NB4 (cell line): Measurements from ENCODE around the gene CNTN5.

ENCODE experiments used
- DNase-seq: peaks from one replicate; pipeline ENCODE4 v3.0.0; 2010; ENCODE audit warnings: low read depth
- H3K4me3 ChIP-seq: one replicate; pipeline ENCODE4 v1.5.1; 2011; ENCODE audit warnings: mild to moderate bottlenecking, low read depth, low read length, moderate library complexity
- MYC ChIP-seq: IDR thresholded peaks from 2 replicates; pipeline ENCODE4 v1.6.1; 2011; ENCODE audit warnings: low read depth, low read length
- POLR2A ChIP-seq: IDR thresholded peaks from 2 replicates; pipeline ENCODE4 v1.6.1; 2011; ENCODE audit warnings: mild to moderate bottlenecking; ENCODE audit not compliant: insufficient read length; ENCODE audit errors: extremely low read depth
- TF ChIP-seq, protein P1 (sequence below): IDR thresholded peaks from one replicate; pipeline ENCODE4 v1.5.1; 2012; ENCODE audit warnings: low read depth, low read length
- TF ChIP-seq, protein P2 (sequence below): IDR thresholded peaks from 2 replicates; pipeline ENCODE4 v1.6.1; 2011; ENCODE audit warnings: low read depth, low read length

Gene CNTN5

DNA sequence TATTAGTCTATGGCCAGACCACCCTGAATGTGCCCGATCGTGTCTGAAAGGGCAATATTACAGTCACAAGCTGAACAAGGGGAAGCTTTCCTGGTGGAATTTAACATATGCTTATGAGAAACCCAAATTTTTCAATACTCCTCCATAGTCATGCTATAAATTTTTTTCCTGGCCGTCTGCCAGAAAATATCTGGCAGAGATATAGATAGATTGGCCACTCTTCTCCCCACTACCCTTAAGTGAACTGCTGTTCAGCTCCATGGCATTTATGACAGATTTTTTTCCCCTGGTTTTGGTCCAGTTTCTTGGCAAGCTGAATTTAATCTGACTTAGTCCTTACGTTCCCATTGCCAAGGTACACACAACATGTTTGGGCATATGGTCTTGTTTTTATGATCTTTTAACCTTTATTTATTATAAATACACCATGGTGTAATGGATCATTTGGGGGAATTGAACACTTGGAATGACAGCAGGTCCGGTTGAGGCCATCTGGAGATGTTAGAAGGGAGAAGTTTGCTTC, 328.5 kb downstream of the CNTN5 start:
- no peak overlapping the region for H3K4me3 ChIP-seq
- DNase-seq, result no peak
- TF ChIP-seq POLR2A, result no peak

DNA sequence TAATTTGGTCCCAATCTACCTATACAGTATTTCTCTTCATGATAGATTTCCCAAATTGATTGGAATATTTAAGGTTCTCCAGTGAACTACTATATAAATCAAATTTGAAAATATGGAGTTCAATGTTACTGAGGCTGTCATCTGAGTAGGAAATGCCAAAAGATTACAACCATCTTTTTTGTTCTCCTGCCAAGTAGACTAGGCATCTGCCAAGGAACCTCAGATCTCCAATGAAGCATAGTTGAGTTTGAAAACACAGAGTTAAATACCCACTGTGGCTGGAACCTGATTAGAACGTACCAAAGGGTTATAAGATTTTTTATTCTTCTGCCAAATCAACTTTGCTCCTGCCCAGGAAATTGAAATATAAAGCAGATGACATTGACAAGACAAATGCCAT, 330.9 kb downstream of the CNTN5 start:
- TF ChIP-seq, protein P1, sequence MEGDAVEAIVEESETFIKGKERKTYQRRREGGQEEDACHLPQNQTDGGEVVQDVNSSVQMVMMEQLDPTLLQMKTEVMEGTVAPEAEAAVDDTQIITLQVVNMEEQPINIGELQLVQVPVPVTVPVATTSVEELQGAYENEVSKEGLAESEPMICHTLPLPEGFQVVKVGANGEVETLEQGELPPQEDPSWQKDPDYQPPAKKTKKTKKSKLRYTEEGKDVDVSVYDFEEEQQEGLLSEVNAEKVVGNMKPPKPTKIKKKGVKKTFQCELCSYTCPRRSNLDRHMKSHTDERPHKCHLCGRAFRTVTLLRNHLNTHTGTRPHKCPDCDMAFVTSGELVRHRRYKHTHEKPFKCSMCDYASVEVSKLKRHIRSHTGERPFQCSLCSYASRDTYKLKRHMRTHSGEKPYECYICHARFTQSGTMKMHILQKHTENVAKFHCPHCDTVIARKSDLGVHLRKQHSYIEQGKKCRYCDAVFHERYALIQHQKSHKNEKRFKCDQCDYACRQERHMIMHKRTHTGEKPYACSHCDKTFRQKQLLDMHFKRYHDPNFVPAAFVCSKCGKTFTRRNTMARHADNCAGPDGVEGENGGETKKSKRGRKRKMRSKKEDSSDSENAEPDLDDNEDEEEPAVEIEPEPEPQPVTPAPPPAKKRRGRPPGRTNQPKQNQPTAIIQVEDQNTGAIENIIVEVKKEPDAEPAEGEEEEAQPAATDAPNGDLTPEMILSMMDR, result no peak
- TF ChIP-seq MYC (no peak), POLR2A (no peak)
- TF ChIP-seq, protein P2, sequence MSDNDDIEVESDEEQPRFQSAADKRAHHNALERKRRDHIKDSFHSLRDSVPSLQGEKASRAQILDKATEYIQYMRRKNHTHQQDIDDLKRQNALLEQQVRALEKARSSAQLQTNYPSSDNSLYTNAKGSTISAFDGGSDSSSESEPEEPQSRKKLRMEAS, result no peak
- no peak overlapping the region for H3K4me3 ChIP-seq
- no peak for DNase-seq

DNA sequence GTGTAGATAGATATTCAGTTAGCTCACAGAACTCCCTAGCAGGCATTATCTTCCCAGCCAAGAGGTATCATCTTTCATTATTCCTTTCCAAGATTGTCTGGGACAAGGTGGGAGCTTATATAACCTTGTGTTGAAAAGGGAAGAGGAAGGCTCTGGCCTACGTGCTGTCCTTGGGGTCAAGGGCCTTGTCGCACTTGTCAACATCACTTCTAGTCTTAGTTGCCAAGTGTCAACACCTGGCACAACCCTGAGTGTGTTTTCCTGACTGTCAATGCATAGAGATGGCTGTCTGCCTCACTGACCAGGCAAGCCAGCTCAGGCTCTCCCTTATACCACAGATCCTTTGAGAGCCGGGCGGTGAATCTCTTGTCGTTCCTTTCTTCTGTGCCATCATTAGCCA, 331.9 kb downstream of the CNTN5 start:
- H3K4me3 ChIP-seq, result no peak overlapping the region
- no peak for TF ChIP-seq POLR2A
- TF ChIP-seq, protein P1, result no peak
- TF ChIP-seq, protein P2, result no peak
- no peak for TF ChIP-seq MYC
- DNase-seq, result no peak

DNA sequence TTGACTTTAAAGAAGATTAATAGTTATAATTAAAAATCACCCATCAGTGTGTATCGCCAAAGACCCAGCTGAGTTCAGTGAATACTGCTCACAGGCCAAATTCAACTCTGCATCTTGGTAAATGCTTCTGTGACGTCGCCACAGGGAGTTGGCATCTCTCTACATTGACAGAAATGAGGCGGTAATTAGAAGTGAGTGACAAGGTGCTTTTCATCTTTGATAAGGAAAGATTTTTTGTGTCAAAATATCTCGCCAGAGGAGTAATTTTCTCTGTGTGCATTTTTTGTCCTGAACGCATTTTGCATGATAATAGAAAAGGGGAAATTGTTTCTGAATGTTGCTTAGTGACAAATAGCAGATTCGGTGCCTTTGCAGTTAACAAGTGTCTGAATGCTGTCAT, 345.8 kb downstream of the CNTN5 start:
- DNase-seq, result no peak

DNA sequence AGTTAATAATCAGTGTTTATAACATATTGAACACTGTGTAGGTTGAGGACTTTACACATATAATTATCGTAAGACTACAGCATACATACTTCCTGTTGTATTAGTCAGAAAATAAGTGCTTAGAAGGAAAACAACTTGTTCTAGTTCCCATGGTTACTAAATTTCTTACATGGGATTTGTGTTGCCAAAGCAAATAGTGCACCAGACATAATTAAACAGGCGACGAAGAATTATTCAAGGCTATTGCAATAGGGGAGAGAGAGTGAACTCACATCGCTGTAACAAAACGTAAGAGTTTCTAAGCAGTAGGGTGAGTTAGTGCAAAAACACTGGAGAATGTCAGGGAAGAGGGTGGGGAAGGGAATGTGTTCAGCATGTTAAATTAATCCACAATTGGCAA, 347.8 kb downstream of the CNTN5 start:
- TF ChIP-seq, protein P2, result no peak

More for the DNA sequence above, 345.8 kb downstream of the CNTN5 start:
- TF ChIP-seq MYC (no peak), POLR2A (no peak)
- TF ChIP-seq, protein P2, result no peak
- TF ChIP-seq, protein P1, result no peak
- H3K4me3 ChIP-seq, result no peak overlapping the region

DNA sequence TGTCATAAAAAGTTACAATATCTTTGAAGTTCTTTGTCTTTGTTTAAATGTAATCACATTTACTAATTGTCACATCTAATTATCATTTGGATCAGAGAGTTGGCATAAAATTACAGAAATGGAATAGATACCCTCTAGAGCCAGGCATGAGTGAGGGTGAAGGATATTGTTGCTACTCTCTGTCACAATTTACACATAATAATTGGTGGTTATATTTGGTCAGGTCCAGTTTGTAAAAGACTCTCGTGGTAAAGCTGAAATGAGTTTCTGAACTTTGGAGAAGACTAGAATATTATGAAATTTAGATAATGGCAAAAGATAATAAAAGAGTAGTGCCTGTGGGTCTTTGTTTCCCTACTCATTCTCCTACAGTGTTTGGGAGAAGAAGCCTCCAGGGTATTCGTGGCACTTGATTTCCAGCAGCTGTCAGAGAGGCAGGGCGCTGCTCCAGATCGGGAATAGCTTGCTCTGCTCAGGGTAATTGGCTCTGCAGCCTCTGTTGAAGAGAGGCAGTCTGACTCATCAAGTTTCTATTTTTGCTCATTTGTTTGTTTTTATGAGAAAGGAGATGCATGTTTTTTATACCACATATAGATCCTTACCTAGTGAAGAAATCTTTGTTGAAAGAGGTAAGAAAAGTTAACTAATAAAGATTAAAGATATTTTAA, 349.9 kb downstream of the CNTN5 start:
- TF ChIP-seq POLR2A (no peak), MYC (no peak)
- TF ChIP-seq, protein P1, result no peak
- TF ChIP-seq, protein P2, result no peak
- no peak overlapping the region for H3K4me3 ChIP-seq
- no peak for DNase-seq

More for the DNA sequence above, 347.8 kb downstream of the CNTN5 start:
- no peak for DNase-seq
- H3K4me3 ChIP-seq, result no peak overlapping the region
